ENCODE data around the gene NOG. TPM values are rescaled to one million over a fixed set of nuclear protein-coding genes. Genes with fewer than 3 reads are reported as not detected.

The NOG gene
- total and polyA plus RNA-seq, 4 donors: 0.56 to 2.7 (median 1.5) TPM

GRCh38 chr17:56602292-56603130 is 9.0 kb downstream of the NOG start:
- ATAC-seq (ENCODE audit: insufficient read depth, low FRiP score) (no peak), DNase-seq (no peak)
- Histone ChIP-seq H3K27ac (ENCODE audit: low read depth in 1 of 2, low read length in 1 of 2) (no peak overlapping the region), H3K9me3 (ENCODE audit: control insufficient read depth in 4 of 4, insufficient read depth in 3 of 4, low read length in 3 of 4) (no peaks in the 10 kb centered on the region), H3K9ac (ENCODE audit: insufficient read depth in 1 of 2, low read length in 2 of 2) (no peak overlapping the region), H3K4me1 (ENCODE audit: control insufficient read depth in 5 of 5, insufficient read depth in 5 of 5, low read length in 5 of 5) (peaks cover 0 to 9% (median 4%) of the 10 kb centered on the region in 5 donors), H3K4me3 (no peak overlapping the region), H3K36me3 (ENCODE audit: control insufficient read depth in 4 of 4, insufficient read depth in 4 of 4, low read length in 4 of 4) (no peaks in the 10 kb centered on the region), H3K27me3 (ENCODE audit: control insufficient read depth in 3 of 3, insufficient read depth in 3 of 3, low read length in 2 of 3) (peaks cover 0 to 18% (median 0%) of the 10 kb centered on the region in 3 donors)
- TF ChIP-seq CTCF (IDR thresholded peaks at IDR 0.05; ENCODE audit: control extremely low read depth, extremely low read depth): no peak
- WGBS, 2 donors: 54 to 65% methylated on average over 8 of the region's 8 CpGs

GRCh38 chr17:56603486-56604238 is 10.2 kb downstream of the NOG start:
- H3K9ac ChIP-seq (ENCODE audit: insufficient read depth in 1 of 2, low read length in 2 of 2): no peak overlapping the region
- H3K27me3 ChIP-seq (ENCODE audit: control insufficient read depth in 3 of 3, insufficient read depth in 3 of 3, low read length in 2 of 3): peaks cover 0 to 8% (median 0%) of the 10 kb centered on the region in 3 donors
- no peak overlapping the region for H3K27ac ChIP-seq (ENCODE audit: low read depth in 1 of 2, low read length in 1 of 2)
- DNase-seq: no peak
- TF ChIP-seq CTCF (IDR thresholded peaks at IDR 0.05; ENCODE audit: control extremely low read depth, extremely low read depth): no peak
- ATAC-seq (ENCODE audit: insufficient read depth, low FRiP score): no peak
- H3K4me1 ChIP-seq (ENCODE audit: control insufficient read depth in 5 of 5, insufficient read depth in 5 of 5, low read length in 5 of 5): no peaks in the 10 kb centered on the region
- 46 to 62% methylated on average over 7 of the region's 7 CpGs for WGBS, 2 donors
- H3K4me3 ChIP-seq: no peak overlapping the region
- no peaks in the 10 kb centered on the region for H3K9me3 ChIP-seq (ENCODE audit: control insufficient read depth in 4 of 4, insufficient read depth in 3 of 4, low read length in 3 of 4)
- no peaks in the 10 kb centered on the region for H3K36me3 ChIP-seq (ENCODE audit: control insufficient read depth in 4 of 4, insufficient read depth in 4 of 4, low read length in 4 of 4)

- no peak overlapping the region for H3K9ac ChIP-seq (ENCODE audit: insufficient read depth in 1 of 2, low read length in 2 of 2)
- 64 to 86% methylated on average over 1 of the region's 1 CpG for WGBS, 2 donors
- H3K27me3 ChIP-seq (ENCODE audit: control insufficient read depth in 3 of 3, insufficient read depth in 3 of 3, low read length in 2 of 3): no peaks in the 10 kb centered on the region
- no peak overlapping the region for H3K27ac ChIP-seq (ENCODE audit: low read depth in 1 of 2, low read length in 1 of 2)
- DNase-seq (no peak), ATAC-seq (ENCODE audit: insufficient read depth, low FRiP score) (no peak)
- no peaks in the 10 kb centered on the region for H3K4me1 ChIP-seq (ENCODE audit: control insufficient read depth in 5 of 5, insufficient read depth in 5 of 5, low read length in 5 of 5)
- H3K9me3 ChIP-seq (ENCODE audit: control insufficient read depth in 4 of 4, insufficient read depth in 3 of 4, low read length in 3 of 4): no peaks in the 10 kb centered on the region
- TF ChIP-seq CTCF (IDR thresholded peaks at IDR 0.05; ENCODE audit: control extremely low read depth, extremely low read depth): no peak
- no peak overlapping the region for H3K4me3 ChIP-seq
- H3K36me3 ChIP-seq (ENCODE audit: control insufficient read depth in 4 of 4, insufficient read depth in 4 of 4, low read length in 4 of 4): no peaks in the 10 kb centered on the region
Observed at GRCh38 chr17:56604691-56605290, 11.3 kb downstream of the NOG start.

All from lung (tissue), 12 donors.